ENCODE data around the gene IL1RAPL1.

- TF ChIP-seq CTCF (IDR thresholded peaks at IDR 0.05): no peak
- no peak for TF ChIP-seq POLR2A (IDR thresholded peaks at IDR 0.05)
These were observed 628.0 kb downstream of the IL1RAPL1 start for GRCh38 chrX:29215251-29215650.
